ENCODE results near the gene GNAO1.

The GNAO1 gene

DNA sequence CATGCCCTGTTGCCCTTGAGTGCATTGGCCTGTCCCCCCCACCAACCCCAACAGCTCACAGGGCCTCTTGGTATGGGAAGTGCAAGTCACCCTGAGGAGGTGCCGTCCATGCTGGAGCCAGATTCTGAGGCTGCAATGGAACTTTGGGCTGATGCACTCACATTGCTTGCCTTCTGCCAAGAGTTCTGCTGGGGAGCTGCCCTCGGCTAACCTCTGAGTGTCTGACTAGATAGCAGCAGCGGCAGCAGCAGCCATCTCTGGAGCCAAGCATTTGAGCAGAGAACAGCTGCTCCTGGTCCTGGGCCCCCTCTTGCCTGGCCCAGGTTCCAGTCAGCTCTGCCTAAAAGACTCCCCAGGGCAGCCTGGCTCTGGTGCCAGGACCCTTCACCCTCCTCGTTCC, 61.5 kb downstream of the GNAO1 start:
- no peaks in the 10 kb centered on the region for H3K36me3 ChIP-seq (ENCODE audit: control insufficient read depth in 1 of 2, insufficient read depth in 2 of 2, low read length in 2 of 2)
- no peaks in the 10 kb centered on the region for H3K9me3 ChIP-seq (ENCODE audit: control insufficient read depth in 1 of 2, low read length in 2 of 2)
- no peak overlapping the region for H3K4me3 ChIP-seq (ENCODE audit: low read depth in 1 of 2, low read length in 2 of 2)
- no peaks in the 10 kb centered on the region for H3K27me3 ChIP-seq (ENCODE audit: control insufficient read depth in 1 of 2, insufficient read depth in 2 of 2, low read length in 2 of 2)
- H3K9ac ChIP-seq (ENCODE audit: low read depth in 1 of 2, low read length in 2 of 2) = no peak overlapping the region
- no peak overlapping the region for H3K27ac ChIP-seq (ENCODE audit: low read depth, low read length)
- H3K4me1 ChIP-seq (ENCODE audit: control insufficient read depth in 1 of 2, insufficient read depth in 2 of 2, low read length in 2 of 2) = peaks cover 4% of the 10 kb centered on the region in 2 donors

DNA sequence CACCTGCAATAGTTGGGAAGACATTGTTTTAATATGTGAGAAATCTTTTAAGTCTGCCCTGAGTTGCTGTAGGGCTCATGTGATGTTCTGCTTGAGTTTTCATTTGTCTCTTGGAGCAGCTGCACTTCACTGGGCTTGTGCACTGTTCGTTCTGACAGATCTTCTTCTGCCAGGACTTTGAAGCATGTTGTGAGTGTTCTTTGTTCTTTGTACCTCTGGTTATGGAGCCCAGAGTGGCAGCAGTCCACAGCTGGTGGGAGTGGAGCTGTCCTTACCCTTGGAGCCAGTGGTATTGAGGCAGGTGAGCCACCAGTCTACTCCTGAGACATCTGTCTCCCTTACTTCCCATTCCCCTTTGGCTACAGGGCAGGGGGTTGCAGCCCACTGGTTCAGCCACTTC, 64.6 kb downstream of the GNAO1 start:
- Histone ChIP-seq H3K27ac (ENCODE audit: low read depth, low read length) (no peak overlapping the region), H3K4me1 (ENCODE audit: control insufficient read depth in 1 of 2, insufficient read depth in 2 of 2, low read length in 2 of 2) (peaks cover 4% of the 10 kb centered on the region in 2 donors), H3K36me3 (ENCODE audit: control insufficient read depth in 1 of 2, insufficient read depth in 2 of 2, low read length in 2 of 2) (no peaks in the 10 kb centered on the region), H3K9me3 (ENCODE audit: control insufficient read depth in 1 of 2, low read length in 2 of 2) (no peaks in the 10 kb centered on the region), H3K27me3 (ENCODE audit: control insufficient read depth in 1 of 2, insufficient read depth in 2 of 2, low read length in 2 of 2) (no peaks in the 10 kb centered on the region), H3K4me3 (ENCODE audit: low read depth in 1 of 2, low read length in 2 of 2) (no peak overlapping the region), H3K9ac (ENCODE audit: low read depth in 1 of 2, low read length in 2 of 2) (no peak overlapping the region)

DNA sequence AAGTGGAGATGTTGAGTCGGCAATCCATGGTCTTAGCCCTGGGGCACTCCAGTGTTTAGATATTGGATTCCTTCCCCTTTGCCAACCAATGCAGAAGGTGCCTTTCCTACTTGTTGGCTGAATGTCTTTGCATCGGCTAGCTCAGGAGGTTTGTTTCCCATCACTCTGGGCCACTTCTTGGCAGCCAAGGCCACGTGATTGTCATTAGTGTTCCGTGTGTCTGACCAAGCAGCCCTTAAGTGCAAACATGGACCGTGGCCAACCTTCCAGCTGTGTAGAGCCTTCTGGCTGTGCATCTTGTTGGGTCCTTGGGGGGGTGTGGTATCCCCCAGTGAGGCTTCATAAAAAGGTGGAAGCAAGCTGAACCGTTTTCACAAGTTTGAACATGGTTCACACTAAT, 66.0 kb downstream of the GNAO1 start:
- Histone ChIP-seq H3K4me3 (ENCODE audit: low read depth in 1 of 2, low read length in 2 of 2) (no peak overlapping the region), H3K9me3 (ENCODE audit: control insufficient read depth in 1 of 2, low read length in 2 of 2) (no peaks in the 10 kb centered on the region), H3K27ac (ENCODE audit: low read depth, low read length) (no peak overlapping the region), H3K27me3 (ENCODE audit: control insufficient read depth in 1 of 2, insufficient read depth in 2 of 2, low read length in 2 of 2) (no peaks in the 10 kb centered on the region), H3K4me1 (ENCODE audit: control insufficient read depth in 1 of 2, insufficient read depth in 2 of 2, low read length in 2 of 2) (peaks cover 7 to 15% of the 10 kb centered on the region in 2 donors), H3K9ac (ENCODE audit: low read depth in 1 of 2, low read length in 2 of 2) (no peak overlapping the region), H3K36me3 (ENCODE audit: control insufficient read depth in 1 of 2, insufficient read depth in 2 of 2, low read length in 2 of 2) (no peaks in the 10 kb centered on the region)

DNA sequence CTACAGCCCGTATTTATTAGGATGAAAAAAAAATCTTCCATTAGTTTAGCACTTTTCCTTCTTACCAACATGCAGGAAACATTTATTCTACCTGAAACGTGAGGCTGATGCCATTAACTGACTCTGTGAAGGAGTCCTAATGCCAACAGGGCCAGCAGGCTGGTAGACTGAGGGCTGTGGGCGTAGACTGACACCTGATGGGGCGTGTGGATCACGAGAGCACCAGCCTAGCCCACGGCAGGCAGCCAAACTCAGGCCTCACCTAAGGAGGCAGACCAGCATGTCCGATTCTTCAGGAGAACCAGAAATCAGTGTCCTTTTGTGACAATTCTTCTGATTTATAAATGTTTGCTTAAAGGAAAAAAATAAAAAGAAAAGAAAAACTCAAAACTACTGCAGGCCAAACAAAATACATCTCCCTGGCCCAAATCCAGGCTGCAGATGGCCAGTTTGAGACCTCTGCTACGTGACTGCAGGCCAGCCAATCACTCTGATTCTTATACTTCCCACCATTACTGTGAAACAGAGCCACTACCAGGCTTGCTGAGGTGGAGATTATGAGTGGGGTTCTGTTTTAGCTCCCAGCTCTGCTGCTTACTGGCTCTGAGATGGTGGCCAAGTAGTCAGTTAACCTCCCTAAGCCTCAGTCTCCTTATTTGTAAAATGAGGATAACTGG, 66.5 kb downstream of the GNAO1 start:
- Histone ChIP-seq H3K4me1 (ENCODE audit: control insufficient read depth in 1 of 2, insufficient read depth in 2 of 2, low read length in 2 of 2) (peaks cover 7 to 21% of the 10 kb centered on the region in 2 donors), H3K36me3 (ENCODE audit: control insufficient read depth in 1 of 2, insufficient read depth in 2 of 2, low read length in 2 of 2) (no peaks in the 10 kb centered on the region), H3K9me3 (ENCODE audit: control insufficient read depth in 1 of 2, low read length in 2 of 2) (no peaks in the 10 kb centered on the region), H3K27ac (ENCODE audit: low read depth, low read length) (no peak overlapping the region), H3K27me3 (ENCODE audit: control insufficient read depth in 1 of 2, insufficient read depth in 2 of 2, low read length in 2 of 2) (no peaks in the 10 kb centered on the region), H3K4me3 (ENCODE audit: low read depth in 1 of 2, low read length in 2 of 2) (no peak overlapping the region), H3K9ac (ENCODE audit: low read depth in 1 of 2, low read length in 2 of 2) (no peak overlapping the region)

DNA sequence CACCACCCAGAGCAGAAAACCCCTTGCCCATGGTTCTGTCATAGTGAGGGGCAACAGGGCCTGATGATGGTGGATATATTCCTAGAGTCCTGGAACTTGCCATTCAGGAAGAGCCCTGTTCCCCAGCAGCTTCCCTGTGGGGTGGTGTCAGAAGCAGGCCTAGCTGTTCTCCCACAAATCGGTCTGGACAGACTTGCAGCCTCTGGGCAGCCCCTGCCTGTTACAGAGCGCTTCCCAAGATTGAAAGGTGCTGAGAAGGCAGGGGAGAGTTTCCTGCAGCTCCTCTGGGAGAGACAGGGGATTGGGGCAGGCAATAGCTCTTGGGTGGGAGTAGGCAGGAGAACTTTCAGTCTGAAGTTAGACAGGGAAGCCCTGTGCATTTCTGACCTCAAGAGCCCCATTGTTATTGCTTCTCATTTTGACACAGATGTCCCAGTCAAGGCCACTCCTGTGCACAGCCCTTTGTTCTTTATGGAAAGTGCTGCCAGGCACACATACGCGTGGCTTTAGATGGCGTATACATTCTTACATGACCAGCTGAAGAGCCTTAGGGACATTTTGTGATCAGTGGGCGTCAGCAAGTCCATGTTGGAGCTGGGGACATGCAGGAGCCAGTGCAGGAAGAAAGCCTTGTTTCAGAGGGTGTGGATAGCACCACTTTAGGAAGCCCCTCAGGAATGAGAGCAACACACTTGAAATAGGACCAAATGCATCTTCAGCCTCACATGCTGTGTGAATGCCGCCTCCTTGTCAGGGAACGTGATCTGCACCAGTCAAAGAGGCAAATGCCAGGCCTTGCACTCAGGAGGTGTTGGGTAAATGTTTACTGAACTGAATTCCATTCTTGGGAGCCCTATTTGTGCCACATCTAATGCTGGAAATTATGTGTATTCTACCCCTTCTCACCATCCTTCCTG, 67.5 kb downstream of the GNAO1 start:
- no peaks in the 10 kb centered on the region for H3K27me3 ChIP-seq (ENCODE audit: control insufficient read depth in 1 of 2, insufficient read depth in 2 of 2, low read length in 2 of 2)
- no peak overlapping the region for H3K4me3 ChIP-seq (ENCODE audit: low read depth in 1 of 2, low read length in 2 of 2)
- H3K9ac ChIP-seq (ENCODE audit: low read depth in 1 of 2, low read length in 2 of 2) = no peak overlapping the region
- no peaks in the 10 kb centered on the region for H3K9me3 ChIP-seq (ENCODE audit: control insufficient read depth in 1 of 2, low read length in 2 of 2)
- H3K4me1 ChIP-seq (ENCODE audit: control insufficient read depth in 1 of 2, insufficient read depth in 2 of 2, low read length in 2 of 2) = peaks cover 13 to 31% of the 10 kb centered on the region in 2 donors
- no peak overlapping the region for H3K27ac ChIP-seq (ENCODE audit: low read depth, low read length)
- no peaks in the 10 kb centered on the region for H3K36me3 ChIP-seq (ENCODE audit: control insufficient read depth in 1 of 2, insufficient read depth in 2 of 2, low read length in 2 of 2)

DNA sequence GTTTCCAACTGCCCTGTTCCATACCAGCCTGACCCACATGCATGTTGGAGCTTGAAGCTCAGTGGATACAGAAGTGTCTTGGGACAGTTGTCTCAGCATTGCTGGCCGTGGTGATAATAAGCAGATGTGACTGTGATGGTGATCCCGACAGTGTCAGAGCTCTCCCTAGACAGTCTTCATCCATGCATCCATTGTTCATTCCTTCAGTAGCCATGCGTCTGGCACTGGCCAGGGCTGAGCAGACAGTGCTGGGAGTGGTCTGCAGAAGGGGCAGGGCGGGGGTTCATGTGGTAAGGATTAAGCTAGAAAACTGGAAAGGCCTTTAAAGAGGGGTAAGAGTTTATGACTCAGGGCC, 68.1 kb downstream of the GNAO1 start:
- Histone ChIP-seq H3K27ac (ENCODE audit: low read depth, low read length) (no peak overlapping the region), H3K27me3 (ENCODE audit: control insufficient read depth in 1 of 2, insufficient read depth in 2 of 2, low read length in 2 of 2) (no peaks in the 10 kb centered on the region), H3K4me1 (ENCODE audit: control insufficient read depth in 1 of 2, insufficient read depth in 2 of 2, low read length in 2 of 2) (peaks cover 18 to 36% of the 10 kb centered on the region in 2 donors), H3K36me3 (ENCODE audit: control insufficient read depth in 1 of 2, insufficient read depth in 2 of 2, low read length in 2 of 2) (no peaks in the 10 kb centered on the region), H3K9me3 (ENCODE audit: control insufficient read depth in 1 of 2, low read length in 2 of 2) (no peaks in the 10 kb centered on the region), H3K9ac (ENCODE audit: low read depth in 1 of 2, low read length in 2 of 2) (no peak overlapping the region), H3K4me3 (ENCODE audit: low read depth in 1 of 2, low read length in 2 of 2) (no peak overlapping the region)

DNA sequence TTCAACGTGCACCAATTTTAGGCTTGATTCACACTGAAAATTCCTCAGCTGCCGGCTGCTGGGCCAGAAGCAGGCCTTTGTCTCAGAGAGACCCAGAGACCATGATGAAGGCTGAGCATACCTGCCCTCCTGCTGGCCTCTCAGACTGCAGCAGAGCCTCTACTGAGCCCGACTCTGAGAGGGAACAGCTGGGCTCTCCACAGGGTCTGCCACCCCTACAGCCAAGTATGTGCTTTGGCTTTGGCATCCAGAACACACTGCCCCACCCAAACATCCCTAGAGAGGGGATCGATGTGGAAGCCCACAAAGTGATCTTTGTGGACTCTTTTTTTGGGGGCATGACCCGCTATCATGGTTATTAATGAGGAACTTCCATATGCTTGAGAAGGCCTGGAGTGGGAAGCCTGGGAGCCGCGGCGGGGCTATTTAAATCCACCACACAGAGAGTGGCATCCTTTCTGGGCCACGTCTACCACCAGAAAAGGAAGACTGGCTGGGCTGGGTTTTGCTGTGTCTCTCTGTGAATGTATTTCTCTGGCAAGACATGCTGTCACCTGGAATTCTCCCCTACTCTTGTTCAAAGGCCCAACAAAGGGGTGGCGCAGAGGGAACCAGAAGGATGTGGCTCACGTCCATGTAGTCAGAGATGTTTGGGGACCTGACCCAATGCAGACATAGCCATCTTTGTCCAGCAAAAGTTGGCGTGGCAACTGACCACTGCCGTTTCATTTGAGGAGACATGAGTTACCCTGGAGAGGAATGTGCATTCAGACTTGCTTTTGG, 69.3 kb downstream of the GNAO1 start:
- Histone ChIP-seq H3K27ac (ENCODE audit: low read depth, low read length) (no peak overlapping the region), H3K4me1 (ENCODE audit: control insufficient read depth in 1 of 2, insufficient read depth in 2 of 2, low read length in 2 of 2) (peaks cover 18 to 42% of the 10 kb centered on the region in 2 donors), H3K9ac (ENCODE audit: low read depth in 1 of 2, low read length in 2 of 2) (no peak overlapping the region), H3K36me3 (ENCODE audit: control insufficient read depth in 1 of 2, insufficient read depth in 2 of 2, low read length in 2 of 2) (no peaks in the 10 kb centered on the region), H3K27me3 (ENCODE audit: control insufficient read depth in 1 of 2, insufficient read depth in 2 of 2, low read length in 2 of 2) (no peaks in the 10 kb centered on the region), H3K4me3 (ENCODE audit: low read depth in 1 of 2, low read length in 2 of 2) (no peak overlapping the region), H3K9me3 (ENCODE audit: control insufficient read depth in 1 of 2, low read length in 2 of 2) (no peaks in the 10 kb centered on the region)

DNA sequence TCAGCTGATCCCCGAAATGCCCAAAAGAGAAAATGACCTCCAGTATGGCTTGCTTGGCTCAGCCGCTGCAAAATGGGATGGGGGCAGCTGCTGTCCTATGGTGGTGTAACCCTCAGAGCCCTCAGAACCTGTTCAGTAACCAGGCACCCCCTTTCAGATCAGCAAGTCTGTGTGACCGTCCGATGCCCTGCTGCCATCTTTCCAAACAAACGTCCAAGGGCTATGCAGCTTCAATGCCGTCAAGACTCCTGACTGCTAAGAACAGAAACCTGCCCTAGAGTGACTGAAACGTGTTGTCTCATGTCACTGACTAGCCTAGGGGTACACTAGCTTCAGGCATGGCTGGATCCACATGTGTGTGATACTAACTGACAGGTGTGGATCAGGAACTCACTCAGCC, 70.4 kb downstream of the GNAO1 start:
- Histone ChIP-seq H3K9me3 (ENCODE audit: control insufficient read depth in 1 of 2, low read length in 2 of 2) (no peaks in the 10 kb centered on the region), H3K27ac (ENCODE audit: low read depth, low read length) (no peak overlapping the region), H3K9ac (ENCODE audit: low read depth in 1 of 2, low read length in 2 of 2) (no peak overlapping the region), H3K36me3 (ENCODE audit: control insufficient read depth in 1 of 2, insufficient read depth in 2 of 2, low read length in 2 of 2) (no peaks in the 10 kb centered on the region), H3K4me3 (ENCODE audit: low read depth in 1 of 2, low read length in 2 of 2) (peak overlapping the region in 1 of 2 donors; percentile 17), H3K27me3 (ENCODE audit: control insufficient read depth in 1 of 2, insufficient read depth in 2 of 2, low read length in 2 of 2) (no peaks in the 10 kb centered on the region), H3K4me1 (ENCODE audit: control insufficient read depth in 1 of 2, insufficient read depth in 2 of 2, low read length in 2 of 2) (peaks cover 18 to 42% of the 10 kb centered on the region in 2 donors)

DNA sequence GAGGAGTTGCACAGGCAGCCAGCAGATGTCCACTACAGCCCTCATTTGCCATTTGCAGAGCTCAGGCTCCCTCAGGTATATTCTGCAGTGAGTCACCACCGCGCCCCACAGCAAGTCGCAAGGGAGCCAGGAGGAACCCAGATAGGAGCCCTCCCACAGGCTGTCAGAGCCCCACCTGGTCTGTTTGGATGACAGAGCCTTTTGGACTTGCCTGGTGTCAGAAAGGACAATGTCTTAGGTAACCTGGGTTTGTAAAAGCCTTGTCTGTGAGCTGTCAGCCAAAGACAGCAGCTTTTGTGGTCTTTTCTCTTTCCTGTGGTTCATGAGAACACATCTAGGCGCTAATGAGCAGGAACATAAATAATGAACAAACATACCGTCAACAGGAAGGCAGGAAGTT, 70.9 kb downstream of the GNAO1 start:
- no peaks in the 10 kb centered on the region for H3K9me3 ChIP-seq (ENCODE audit: control insufficient read depth in 1 of 2, low read length in 2 of 2)
- peak overlapping the region in 1 of 2 donors; percentile 17 for H3K4me3 ChIP-seq (ENCODE audit: low read depth in 1 of 2, low read length in 2 of 2)
- H3K27me3 ChIP-seq (ENCODE audit: control insufficient read depth in 1 of 2, insufficient read depth in 2 of 2, low read length in 2 of 2) = no peaks in the 10 kb centered on the region
- H3K27ac ChIP-seq (ENCODE audit: low read depth, low read length) = no peak overlapping the region
- no peak overlapping the region for H3K9ac ChIP-seq (ENCODE audit: low read depth in 1 of 2, low read length in 2 of 2)
- no peaks in the 10 kb centered on the region for H3K36me3 ChIP-seq (ENCODE audit: control insufficient read depth in 1 of 2, insufficient read depth in 2 of 2, low read length in 2 of 2)
- H3K4me1 ChIP-seq (ENCODE audit: control insufficient read depth in 1 of 2, insufficient read depth in 2 of 2, low read length in 2 of 2) = peaks cover 18 to 42% of the 10 kb centered on the region in 2 donors

Measured in duodenal mucosa (tissue), 2 donors.